ENCODE results near the gene CRYBG1.

The CRYBG1 gene

GRCh38 chr6:106373502-106374239 lies 13.2 kb downstream of the CRYBG1 start:
- H3K4me3 ChIP-seq (ENCODE audit: low read depth, low read length) = no peak overlapping the region
- DNase-seq (ENCODE audit: low read depth) = no peak
- TF ChIP-seq CTCF (IDR thresholded peaks at IDR 0.05; ENCODE audit: insufficient read depth, low read depth, low read length, missing control alignments) = no peak

GRCh38 chr6:106377061-106377540 lies 16.6 kb downstream of the CRYBG1 start:
- H3K4me3 ChIP-seq (ENCODE audit: low read depth, low read length) = no peak overlapping the region
- DNase-seq (ENCODE audit: low read depth) = no peak

GRCh38 chr6:106379951-106380350 lies 19.4 kb downstream of the CRYBG1 start:
- no peak overlapping the region for H3K4me3 ChIP-seq (ENCODE audit: low read depth, low read length)
- TF ChIP-seq CTCF (IDR thresholded peaks at IDR 0.05; ENCODE audit: insufficient read depth, low read depth, low read length, missing control alignments) = no peak
- no peak for DNase-seq (ENCODE audit: low read depth)

More at GRCh38 chr6:106377061-106377540, 16.6 kb downstream of the CRYBG1 start:
- TF ChIP-seq CTCF (IDR thresholded peaks at IDR 0.05; ENCODE audit: insufficient read depth, low read depth, low read length, missing control alignments) = no peak

DNA sequence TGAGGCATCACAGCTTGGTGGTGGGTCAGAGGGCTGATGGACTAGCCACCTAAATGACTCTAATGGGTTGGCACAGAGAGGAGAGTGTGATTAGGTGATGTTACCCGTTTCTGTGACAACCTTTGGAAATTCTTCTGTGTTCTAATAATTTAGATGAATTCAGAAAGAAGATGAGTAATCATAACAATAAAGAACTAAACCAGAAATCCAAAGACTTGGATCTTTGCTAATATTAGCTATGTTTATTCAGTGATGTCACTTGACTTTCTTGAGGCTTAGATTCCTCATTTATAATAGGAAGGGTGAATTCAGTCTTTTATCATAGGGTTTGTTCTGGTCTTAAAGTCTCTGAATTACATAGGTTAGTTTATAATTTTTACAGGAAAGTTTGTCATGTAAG lies 19.9 kb downstream of the CRYBG1 start:
- DNase-seq (ENCODE audit: low read depth) = no peak
- TF ChIP-seq CTCF (IDR thresholded peaks at IDR 0.05; ENCODE audit: insufficient read depth, low read depth, low read length, missing control alignments) = no peak

GRCh38 chr6:106381223-106381622 lies 20.7 kb downstream of the CRYBG1 start:
- no peak overlapping the region for H3K4me3 ChIP-seq (ENCODE audit: low read depth, low read length)
- no peak for DNase-seq (ENCODE audit: low read depth)
- TF ChIP-seq CTCF (IDR thresholded peaks at IDR 0.05; ENCODE audit: insufficient read depth, low read depth, low read length, missing control alignments) = no peak

More for the DNA sequence above, 19.9 kb downstream of the CRYBG1 start:
- H3K4me3 ChIP-seq (ENCODE audit: low read depth, low read length) = no peak overlapping the region

DNA sequence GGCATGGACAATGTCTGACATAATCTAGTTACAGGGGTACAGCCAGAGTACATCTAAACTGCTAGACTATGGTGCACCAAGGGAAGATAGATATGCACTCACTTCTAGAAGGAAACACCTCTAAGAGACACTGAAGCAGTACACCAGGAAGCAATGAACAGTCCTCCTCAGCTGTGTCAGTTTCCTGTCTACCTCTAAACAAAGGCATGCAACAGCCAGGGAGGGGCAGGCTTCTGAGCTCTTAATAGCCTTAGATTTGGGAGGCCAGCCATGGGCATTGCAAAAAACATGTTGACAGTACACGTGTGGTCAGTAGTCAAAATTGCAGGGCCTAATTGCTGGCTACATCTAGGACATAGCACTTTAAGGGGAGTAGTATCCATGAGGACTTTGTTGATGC lies 21.4 kb downstream of the CRYBG1 start:
- H3K4me3 ChIP-seq (ENCODE audit: low read depth, low read length) = no peak overlapping the region
- DNase-seq (ENCODE audit: low read depth) = peak; percentile 4
- TF ChIP-seq CTCF (IDR thresholded peaks at IDR 0.05; ENCODE audit: insufficient read depth, low read depth, low read length, missing control alignments) = no peak

GRCh38 chr6:106383573-106383972 lies 23.1 kb downstream of the CRYBG1 start:
- TF ChIP-seq CTCF (IDR thresholded peaks at IDR 0.05; ENCODE audit: insufficient read depth, low read depth, low read length, missing control alignments) = no peak
- DNase-seq (ENCODE audit: low read depth) = no peak
- H3K4me3 ChIP-seq (ENCODE audit: low read depth, low read length) = no peak overlapping the region

Measured in GM12865 (cell line).